M059J (cell line): ENCODE data around the gene DUT. TPM values are rescaled to one million over a fixed set of nuclear protein-coding genes. Genes with fewer than 3 reads are reported as not detected.
A peak's percentile ranks its signal among the peaks of the same experiment; 100 is the strongest.
"Not testable (repeated sequence)": the region's sequence is repeated elsewhere in the genome, so short reads cannot be mapped to it uniquely, and the experiment has no call there.

Experiments
- DNase-seq: peaks from one replicate; pipeline ENCODE4 v3.0.0-alpha.2; 2012; ENCODE audit warnings: low read depth
- total RNA-seq: library from RNA; depleted of rRNA; stranded (reverse); fragments of >200 nt; shearing (Covaris generic); gene quantifications from 2 replicates; pipeline ENCODE4 v1.2.3, GENCODE V29; 2014; rRNA removed

DUT gene
- 80.2 and 86.7 TPM in 2 replicates for total RNA-seq

- DNase-seq: peak; percentile 77
These were observed at the start of gene DUT for GRCh38 chr15:48330855-48331795. Gene DUT (plus strand): TSS chr15:48331429. CDS start chr15:48331516, 87 bp downstream.

GRCh38 chr15:48281674-48282073 is 49.6 kb upstream of the DUT start:
- DNase-seq: no peak

- DNase-seq: no peak
These were observed 49.0 kb upstream of the DUT start for GRCh38 chr15:48282216-48282615.

- no peak for DNase-seq
These were observed 47.7 kb upstream of the DUT start for GRCh38 chr15:48283396-48284145.

GRCh38 chr15:48285329-48286214 is 45.7 kb upstream of the DUT start:
- DNase-seq: peak; percentile 75

GRCh38 chr15:48289628-48290027 is 41.6 kb upstream of the DUT start:
- DNase-seq: peak; percentile 29

- no peak for DNase-seq
These were observed 38.8 kb upstream of the DUT start for GRCh38 chr15:48292458-48292857.

- DNase-seq: no peak
These were observed 33.6 kb upstream of the DUT start for GRCh38 chr15:48297668-48298067.

GRCh38 chr15:48298914-48299313 is 32.3 kb upstream of the DUT start:
- no peak for DNase-seq

- no peak for DNase-seq
These were observed 31.2 kb upstream of the DUT start for GRCh38 chr15:48300038-48300437.

- no peak for DNase-seq
These were observed 26.8 kb upstream of the DUT start for GRCh38 chr15:48304398-48304797.

- DNase-seq: no peak
These were observed 24.6 kb upstream of the DUT start for GRCh38 chr15:48306639-48307038.

GRCh38 chr15:48307586-48307985 is 23.6 kb upstream of the DUT start:
- DNase-seq: peak; percentile 5

- no peak for DNase-seq
These were observed 21.5 kb upstream of the DUT start for GRCh38 chr15:48309740-48310139.

- DNase-seq: no peak
These were observed 18.0 kb upstream of the DUT start for GRCh38 chr15:48313216-48313615.

- no peak for DNase-seq
These were observed 16.2 kb upstream of the DUT start for GRCh38 chr15:48315041-48315440.

- DNase-seq: peak; percentile 5
These were observed 14.0 kb upstream of the DUT start for GRCh38 chr15:48317221-48317620.

GRCh38 chr15:48318131-48318530 is 13.1 kb upstream of the DUT start:
- no peak for DNase-seq

- DNase-seq: no peak
These were observed 7.9 kb upstream of the DUT start for GRCh38 chr15:48323294-48323693.

GRCh38 chr15:48324949-48325348 is 6.3 kb upstream of the DUT start:
- DNase-seq: no peak

- DNase-seq: no peak
These were observed 5.8 kb upstream of the DUT start for GRCh38 chr15:48325400-48325799.

GRCh38 chr15:48326180-48326579 is 5.0 kb upstream of the DUT start:
- not testable (repeated sequence) for DNase-seq
